PC-9 (cell line): Measurements from ENCODE around the gene ZPBP2. TPM values are rescaled to one million over a fixed set of nuclear protein-coding genes. Genes with fewer than 3 reads are reported as not detected.

Source experiments
- BruUV-seq: library from RNA; stranded (reverse); fragments of 400-500 nt; replicated peaks from 2 replicates; lab custom pipeline; 2021; lab: Mats Ljungman, UMichigan
- CTCF ChIA-PET: fragments of 300-600 bp; sonication (Branson Sonifier 250); formaldehyde crosslinking; loops from one replicate; lab custom pipeline; 2022; ENCODE audit warnings: antibody characterized with exemption; lab: Charles Lee
- POLR2A ChIA-PET: fragments of 300-600 bp; sonication (Branson Sonifier 250); formaldehyde crosslinking; loops from one replicate; lab custom pipeline; 2022; ENCODE audit warnings: antibody characterized with exemption; ENCODE audit not compliant: unreplicated experiment; lab: Charles Lee
- DNase-seq, 2 experiments: peaks; one replicate each; pipeline versions ENCODE4 v3.0.0 to v3.0.0-alpha.2; 2015 to 2022; ENCODE audit warnings: mixed read lengths in 1 of 2
- H2AFZ ChIP-seq: fragments of 200-600 bp; sonication (generic); 2 replicates; pipeline ENCODE4 v1.8.1; 2017; ENCODE audit warnings: antibody characterized with exemption
- H3F3A ChIP-seq: fragments of 200-600 bp; sonication (generic); 2 replicates; pipeline ENCODE4 v1.8.1; 2017; ENCODE audit warnings: antibody characterized with exemption, mild to moderate bottlenecking, low read depth; ENCODE audit not compliant: insufficient read depth
- H3K27ac ChIP-seq: fragments of 200-600 bp; sonication (generic); 2 replicates; pipeline ENCODE4 v1.6.1; 2016; ENCODE audit warnings: mixed run types
- H3K27me3 ChIP-seq: fragments of 200-600 bp; sonication (generic); 2 replicates; pipeline ENCODE4 v1.6.1; 2016; ENCODE audit warnings: low read depth, mixed run types; ENCODE audit not compliant: insufficient read depth
- H3K36me3 ChIP-seq: fragments of 200-600 bp; sonication (generic); 2 replicates; pipeline ENCODE4 v1.6.1; 2016; ENCODE audit warnings: low read depth, mixed run types
- H3K4me1 ChIP-seq: fragments of 200-600 bp; sonication (generic); replicated peaks from 2 replicates; pipeline ENCODE4 v1.6.1; 2016; ENCODE audit warnings: mixed run types; ENCODE audit not compliant: insufficient read depth
- H3K4me2 ChIP-seq: fragments of 200-600 bp; sonication (generic); 2 replicates; pipeline ENCODE4 v1.6.1; 2017; ENCODE audit warnings: mixed run types
- H3K4me3 ChIP-seq: fragments of 200-600 bp; sonication (generic); 2 replicates; pipeline ENCODE4 v1.6.1; 2016; ENCODE audit warnings: mixed run types
- H3K79me2 ChIP-seq: fragments of 200-600 bp; sonication (generic); 2 replicates; pipeline ENCODE4 v1.6.1; 2017; ENCODE audit warnings: low read depth, mixed run types
- H3K9me2 ChIP-seq: fragments of 200-600 bp; sonication (generic); 2 replicates; pipeline ENCODE4 v1.8.1; 2017; ENCODE audit warnings: mild to moderate bottlenecking; ENCODE audit not compliant: insufficient read depth
- H3K9me3 ChIP-seq: fragments of 200-600 bp; sonication (generic); 2 replicates; pipeline ENCODE4 v1.8.1; 2016; ENCODE audit warnings: low read depth; ENCODE audit not compliant: insufficient read depth
- H4K20me1 ChIP-seq: fragments of 200-600 bp; sonication (generic); 2 replicates; pipeline ENCODE4 v1.8.1; 2017; ENCODE audit not compliant: insufficient read depth
- EZH2 ChIP-seq: fragments of 200-600 bp; sonication (generic); IDR thresholded peaks from 2 replicates; pipeline ENCODE4 v1.8.0; 2017; ENCODE audit warnings: antibody characterized with exemption, low read depth
- intact Hi-C: fragments of 100-400 bp; cut with micrococcal nuclease; formaldehyde crosslinking; loops from one replicate; pipeline ENCODE4 v1.10.0; 2022; ENCODE audit not compliant: unreplicated experiment
- total RNA-seq: library from RNA; stranded (reverse); gene quantifications from 2 replicates; pipeline ENCODE4 v1.2.3, GENCODE V29; 2021
- TF ChIP-seq, protein P1 (sequence below): fragments of 200-600 bp; sonication (generic); conservative IDR thresholded peaks from 2 replicates; pipeline ENCODE4 v1.6.1; 2017; ENCODE audit warnings: mixed run types, antibody characterized with exemption, mild to moderate bottlenecking, moderate library complexity

Gene ZPBP2
- total RNA-seq, 1 experiment from 2014 or later, result not detected

DNA sequence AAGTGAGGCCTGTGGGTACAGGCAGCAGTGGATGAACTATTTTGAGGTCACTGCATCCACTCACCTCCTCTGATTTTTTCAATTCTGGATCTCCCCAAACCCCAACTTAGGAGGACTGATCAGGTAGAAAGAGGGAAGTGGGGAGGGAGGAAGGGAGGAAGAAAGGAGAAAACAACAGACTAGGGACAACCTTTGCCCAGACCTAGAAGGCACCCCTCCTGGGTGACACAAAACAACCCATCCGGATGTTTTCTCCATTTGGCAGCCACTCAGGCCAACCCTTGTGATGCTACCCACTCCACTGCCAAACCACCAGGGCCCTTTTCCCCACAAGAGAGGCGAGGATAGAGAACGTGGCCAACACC lies 56.7 kb downstream of the ZPBP2 start:
- CTCF ChIA-PET, result no interaction called here
- Histone ChIP-seq H3K27me3 (no peaks in the 10 kb centered on the region), H3K4me1 (peaks cover 30% of the 10 kb centered on the region), H4K20me1 (peaks cover 13% of the 10 kb centered on the region; the same call in 1 of the 2 replicates), H3K9me3 (no peaks in the 10 kb centered on the region), H3K4me3 (no peak overlapping the region), H3K79me2 (peaks cover 25% of the 10 kb centered on the region), H3K4me2 (no peak overlapping the region), H3K9me2 (no peaks in the 10 kb centered on the region), H3K36me3 (no peaks in the 10 kb centered on the region), H2AFZ (no peak overlapping the region), H3F3A (peaks cover 18% of the 10 kb centered on the region), H3K27ac (no peak overlapping the region)
- POLR2A ChIA-PET, result interaction anchor here (0.7 kb wide), 1 partner anchor 244 kb away, joined by 3 read pairs; no protein-coding TSS in a partner anchor
- intact Hi-C loops, result loop anchor here (5.0 to 10.0 kb wide), 2 partner anchors 152 to 170 kb away; no protein-coding TSS in a partner anchor
- no peak for DNase-seq
- BruUV-seq, result no TSS peak
- TF ChIP-seq EZH2, result no peak
- TF ChIP-seq, protein P1, sequence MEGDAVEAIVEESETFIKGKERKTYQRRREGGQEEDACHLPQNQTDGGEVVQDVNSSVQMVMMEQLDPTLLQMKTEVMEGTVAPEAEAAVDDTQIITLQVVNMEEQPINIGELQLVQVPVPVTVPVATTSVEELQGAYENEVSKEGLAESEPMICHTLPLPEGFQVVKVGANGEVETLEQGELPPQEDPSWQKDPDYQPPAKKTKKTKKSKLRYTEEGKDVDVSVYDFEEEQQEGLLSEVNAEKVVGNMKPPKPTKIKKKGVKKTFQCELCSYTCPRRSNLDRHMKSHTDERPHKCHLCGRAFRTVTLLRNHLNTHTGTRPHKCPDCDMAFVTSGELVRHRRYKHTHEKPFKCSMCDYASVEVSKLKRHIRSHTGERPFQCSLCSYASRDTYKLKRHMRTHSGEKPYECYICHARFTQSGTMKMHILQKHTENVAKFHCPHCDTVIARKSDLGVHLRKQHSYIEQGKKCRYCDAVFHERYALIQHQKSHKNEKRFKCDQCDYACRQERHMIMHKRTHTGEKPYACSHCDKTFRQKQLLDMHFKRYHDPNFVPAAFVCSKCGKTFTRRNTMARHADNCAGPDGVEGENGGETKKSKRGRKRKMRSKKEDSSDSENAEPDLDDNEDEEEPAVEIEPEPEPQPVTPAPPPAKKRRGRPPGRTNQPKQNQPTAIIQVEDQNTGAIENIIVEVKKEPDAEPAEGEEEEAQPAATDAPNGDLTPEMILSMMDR, result no peak

- peak overlapping the region; percentile 98; the same call in 1 of the 2 replicates for H3K4me3 ChIP-seq
- H3K4me2 ChIP-seq, result peak overlapping the region; percentile 95
- H2AFZ ChIP-seq, result no peak overlapping the region
- peaks cover 14% of the 10 kb centered on the region; the same call in 1 of the 2 replicates for H4K20me1 ChIP-seq
- peaks cover 35% of the 10 kb centered on the region for H3K4me1 ChIP-seq
- peaks cover 26% of the 10 kb centered on the region for H3F3A ChIP-seq
- H3K79me2 ChIP-seq, result peaks cover 25% of the 10 kb centered on the region
- no peaks in the 10 kb centered on the region for H3K27me3 ChIP-seq
- TF ChIP-seq, protein P1, result no peak
- TF ChIP-seq EZH2, result no peak
- intact Hi-C loops, result loop anchor here (5.0 to 10.0 kb wide), 2 partner anchors 153 to 171 kb away; no protein-coding TSS in a partner anchor
- H3K36me3 ChIP-seq, result no peaks in the 10 kb centered on the region
- no peaks in the 10 kb centered on the region for H3K9me2 ChIP-seq
- ChIA-PET CTCF (no interaction called here), POLR2A (no interaction called here)
- TSS peak; percentile 15 for BruUV-seq
- H3K9me3 ChIP-seq, result no peaks in the 10 kb centered on the region
- no peak overlapping the region for H3K27ac ChIP-seq
- DNase-seq, result no peak
Measured at GRCh38 chr17:39925282-39926134, 57.5 kb downstream of the ZPBP2 start.

GRCh38 chr17:39926135-39926587 lies 58.2 kb downstream of the ZPBP2 start:
- Histone ChIP-seq H3K4me3 (peak overlapping the region; percentile 98; the same call in 1 of the 2 replicates), H3K27me3 (no peaks in the 10 kb centered on the region), H3K27ac (no peak overlapping the region), H3K79me2 (peaks cover 25% of the 10 kb centered on the region), H3K4me2 (peak overlapping the region; percentile 95), H4K20me1 (peaks cover 14% of the 10 kb centered on the region; the same call in 1 of the 2 replicates), H2AFZ (no peak overlapping the region), H3K9me3 (no peaks in the 10 kb centered on the region), H3F3A (peaks cover 27% of the 10 kb centered on the region), H3K9me2 (no peaks in the 10 kb centered on the region), H3K36me3 (no peaks in the 10 kb centered on the region), H3K4me1 (peaks cover 35% of the 10 kb centered on the region)
- POLR2A ChIA-PET, result no interaction called here
- no TSS peak for BruUV-seq
- CTCF ChIA-PET, result no interaction called here
- intact Hi-C loops, result loop anchor here (5.0 to 10.0 kb wide), 2 partner anchors 154 to 171 kb away; no protein-coding TSS in a partner anchor
- no peak for DNase-seq
- TF ChIP-seq EZH2, result no peak
- TF ChIP-seq, protein P1, result no peak
